Measurements from ENCODE around the gene NREP.
A peak's percentile ranks its signal among the peaks of the same experiment; 100 is the strongest.

The NREP gene, protein sequence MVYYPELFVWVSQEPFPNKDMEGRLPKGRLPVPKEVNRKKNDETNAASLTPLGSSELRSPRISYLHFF

DNA sequence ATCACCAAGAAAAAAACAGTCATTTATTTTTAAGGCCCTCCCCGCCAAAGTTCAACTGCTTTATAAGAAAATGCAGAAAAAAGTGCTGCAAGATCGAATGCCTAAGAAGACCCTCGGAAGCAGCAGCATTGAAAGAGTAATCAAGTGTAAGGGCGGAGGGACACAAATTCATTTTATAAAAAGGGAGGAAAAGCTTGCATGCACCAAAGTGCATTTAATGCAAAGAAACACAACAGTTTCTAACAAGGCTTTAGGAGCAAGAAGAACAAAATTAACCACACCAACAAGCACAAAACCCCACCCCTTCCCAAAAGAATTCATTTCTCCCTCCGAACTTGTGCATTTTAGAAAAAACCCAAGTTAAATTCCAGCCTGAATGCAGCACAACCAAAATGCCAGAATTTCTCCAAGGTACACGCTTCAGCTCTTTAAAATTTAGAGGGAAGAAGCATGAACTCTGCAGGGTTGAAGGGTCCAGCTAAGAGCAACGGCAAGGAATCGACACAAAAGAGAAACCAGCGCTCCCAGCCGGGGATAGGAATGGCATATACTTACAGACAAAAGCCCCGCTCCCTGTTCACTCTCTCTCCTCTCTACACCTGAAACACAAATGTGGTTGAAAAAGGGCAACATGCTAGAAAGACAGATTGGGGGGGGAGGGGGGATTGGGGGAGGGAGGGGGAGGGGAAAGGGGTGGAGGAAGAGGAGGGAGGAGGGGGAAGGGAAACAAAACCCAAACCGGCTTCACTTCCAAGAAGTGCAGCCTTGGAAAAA is at the start of gene NREP:
TSS of gene NREP (minus strand) at position 614 of the 774 bp plus-strand sequence. CDS start 1,422 bp downstream, outside the sequence.
- TF ChIP-seq, protein P1, sequence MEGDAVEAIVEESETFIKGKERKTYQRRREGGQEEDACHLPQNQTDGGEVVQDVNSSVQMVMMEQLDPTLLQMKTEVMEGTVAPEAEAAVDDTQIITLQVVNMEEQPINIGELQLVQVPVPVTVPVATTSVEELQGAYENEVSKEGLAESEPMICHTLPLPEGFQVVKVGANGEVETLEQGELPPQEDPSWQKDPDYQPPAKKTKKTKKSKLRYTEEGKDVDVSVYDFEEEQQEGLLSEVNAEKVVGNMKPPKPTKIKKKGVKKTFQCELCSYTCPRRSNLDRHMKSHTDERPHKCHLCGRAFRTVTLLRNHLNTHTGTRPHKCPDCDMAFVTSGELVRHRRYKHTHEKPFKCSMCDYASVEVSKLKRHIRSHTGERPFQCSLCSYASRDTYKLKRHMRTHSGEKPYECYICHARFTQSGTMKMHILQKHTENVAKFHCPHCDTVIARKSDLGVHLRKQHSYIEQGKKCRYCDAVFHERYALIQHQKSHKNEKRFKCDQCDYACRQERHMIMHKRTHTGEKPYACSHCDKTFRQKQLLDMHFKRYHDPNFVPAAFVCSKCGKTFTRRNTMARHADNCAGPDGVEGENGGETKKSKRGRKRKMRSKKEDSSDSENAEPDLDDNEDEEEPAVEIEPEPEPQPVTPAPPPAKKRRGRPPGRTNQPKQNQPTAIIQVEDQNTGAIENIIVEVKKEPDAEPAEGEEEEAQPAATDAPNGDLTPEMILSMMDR (conservative IDR thresholded peaks at IDR 0.05; ENCODE audit: low read depth) = no peak
- DNase-seq (ENCODE audit: low spot score) = peak; percentile 12
- ChIA-PET CTCF (interaction anchor here (0.5 to 1.9 kb wide), 7 partner anchors 64 to 599 kb away, joined by 3 to 13 read pairs (median 4); no protein-coding TSS in a partner anchor), POLR2A (ENCODE audit: low non-redundant PET) (no interaction called here)
- peak within 1 kb of the TSS; percentile 97 for H3K27ac ChIP-seq

DNA sequence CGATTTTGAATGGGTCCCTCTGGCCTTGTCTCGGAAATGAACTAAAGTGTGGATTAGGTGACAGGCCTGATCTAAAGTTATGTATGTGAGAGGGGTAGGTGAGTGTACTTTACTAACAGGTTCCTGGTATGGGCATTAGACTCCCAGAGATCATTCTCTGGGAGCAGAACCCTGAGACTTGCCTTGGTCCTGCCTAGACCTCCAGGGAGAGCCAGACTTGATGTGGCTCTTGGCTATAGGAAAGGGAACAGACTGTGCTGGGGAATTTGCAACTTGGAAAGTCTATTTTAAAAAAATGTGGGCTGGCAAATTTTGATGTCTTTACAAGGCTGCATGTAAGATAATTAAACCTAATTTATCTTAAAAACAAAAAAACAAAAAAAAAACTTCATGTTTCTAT is 49.8 kb upstream of the NREP start:
- ChIA-PET POLR2A (ENCODE audit: low non-redundant PET) (no interaction called here), CTCF (no interaction called here)
- H3K27ac ChIP-seq = no peak overlapping the region
- no peak for DNase-seq (ENCODE audit: low spot score)
- TF ChIP-seq, protein P1 (conservative IDR thresholded peaks at IDR 0.05; ENCODE audit: low read depth) = no peak

- no peak for DNase-seq (ENCODE audit: low spot score)
- ChIA-PET CTCF (no interaction called here), POLR2A (ENCODE audit: low non-redundant PET) (no interaction called here)
- no peak overlapping the region for H3K27ac ChIP-seq
- TF ChIP-seq, protein P1 (conservative IDR thresholded peaks at IDR 0.05; ENCODE audit: low read depth) = no peak
These were observed 49.2 kb upstream of the NREP start for GRCh38 chr5:111806156-111806555.

GRCh38 chr5:111805071-111805470 is 48.1 kb upstream of the NREP start:
- ChIA-PET CTCF (no interaction called here), POLR2A (ENCODE audit: low non-redundant PET) (no interaction called here)
- DNase-seq (ENCODE audit: low spot score) = no peak
- TF ChIP-seq, protein P1 (conservative IDR thresholded peaks at IDR 0.05; ENCODE audit: low read depth) = no peak
- no peak overlapping the region for H3K27ac ChIP-seq

DNA sequence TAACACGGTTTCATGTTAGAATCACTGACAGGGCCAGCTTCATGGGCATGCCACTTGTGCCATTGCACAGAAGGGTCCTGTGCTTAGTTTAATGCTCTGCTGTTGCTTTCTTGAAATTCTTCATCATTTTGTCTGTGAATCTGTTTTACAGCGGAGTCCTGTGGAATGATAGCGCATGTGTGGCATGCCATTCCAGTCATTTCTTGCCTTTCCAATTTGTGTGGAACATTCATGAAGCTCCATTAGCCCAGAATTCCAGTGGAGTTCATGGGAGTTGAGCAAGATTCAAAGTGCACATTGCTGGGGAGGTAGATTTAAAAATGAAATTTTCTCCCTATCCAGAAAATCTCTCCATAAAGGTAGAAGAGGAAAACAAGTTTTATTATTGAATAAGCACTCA is 43.4 kb upstream of the NREP start:
- TF ChIP-seq, protein P1 (conservative IDR thresholded peaks at IDR 0.05; ENCODE audit: low read depth) = no peak
- ChIA-PET POLR2A (ENCODE audit: low non-redundant PET) (no interaction called here), CTCF (no interaction called here)
- DNase-seq (ENCODE audit: low spot score) = no peak
- no peak overlapping the region for H3K27ac ChIP-seq

DNA sequence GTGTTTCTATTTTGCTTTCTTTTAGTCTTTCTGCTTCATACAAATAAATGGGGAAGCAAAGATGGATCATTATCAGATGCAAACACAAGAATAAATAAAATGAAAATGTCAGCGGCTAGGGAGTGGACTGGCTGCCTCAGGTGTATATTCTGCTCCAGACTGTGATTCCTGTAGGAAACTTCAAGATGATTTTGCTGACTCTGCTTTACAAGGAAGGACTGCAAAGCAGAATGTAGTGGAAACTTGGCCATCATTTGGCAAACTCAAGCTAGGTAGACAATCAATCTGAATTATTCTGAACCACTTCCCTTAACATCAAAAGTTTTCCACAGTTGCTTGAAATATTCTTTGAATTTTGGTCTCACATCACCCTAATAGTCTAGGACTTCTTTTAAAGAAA is 38.1 kb upstream of the NREP start:
- DNase-seq (ENCODE audit: low spot score) = no peak
- TF ChIP-seq, protein P1 (conservative IDR thresholded peaks at IDR 0.05; ENCODE audit: low read depth) = no peak
- ChIA-PET CTCF (no interaction called here), POLR2A (ENCODE audit: low non-redundant PET) (no interaction called here)
- H3K27ac ChIP-seq = no peak overlapping the region

All from RWPE1 (cell line).